Measurements from ENCODE around the gene SLC52A1.
A peak's percentile ranks its signal among the peaks of the same experiment; 100 is the strongest.
"Not testable (repeated sequence)": the region's sequence is repeated elsewhere in the genome, so short reads cannot be mapped to it uniquely, and the experiment has no call there.

SLC52A1 gene

GRCh38 chr17:5030168-5030567 lies 5.1 kb downstream of the SLC52A1 start:
- not testable (repeated sequence) for DNase-seq

GRCh38 chr17:5027916-5028315 lies 7.3 kb downstream of the SLC52A1 start:
- no peak for DNase-seq

DNA sequence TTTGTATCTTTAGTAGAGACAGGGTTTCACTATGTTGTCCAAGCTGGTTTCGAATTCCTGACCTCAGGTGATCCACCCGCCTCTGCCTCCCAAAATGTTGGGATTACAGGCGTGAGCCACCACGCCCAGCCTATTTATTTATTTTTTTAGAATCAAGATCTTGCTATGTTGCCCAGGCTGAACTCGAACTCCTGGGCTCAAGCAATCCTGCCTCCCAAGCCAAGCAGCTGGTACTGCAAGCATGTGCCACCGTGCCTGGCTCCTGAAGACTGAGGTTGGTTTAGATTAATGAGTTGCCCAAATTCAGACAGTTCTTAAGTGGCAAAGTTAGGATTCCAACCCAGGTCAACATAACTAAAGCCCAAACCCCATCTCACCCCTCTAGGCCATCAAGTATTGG lies 7.9 kb downstream of the SLC52A1 start:
- DNase-seq, result no peak

DNA sequence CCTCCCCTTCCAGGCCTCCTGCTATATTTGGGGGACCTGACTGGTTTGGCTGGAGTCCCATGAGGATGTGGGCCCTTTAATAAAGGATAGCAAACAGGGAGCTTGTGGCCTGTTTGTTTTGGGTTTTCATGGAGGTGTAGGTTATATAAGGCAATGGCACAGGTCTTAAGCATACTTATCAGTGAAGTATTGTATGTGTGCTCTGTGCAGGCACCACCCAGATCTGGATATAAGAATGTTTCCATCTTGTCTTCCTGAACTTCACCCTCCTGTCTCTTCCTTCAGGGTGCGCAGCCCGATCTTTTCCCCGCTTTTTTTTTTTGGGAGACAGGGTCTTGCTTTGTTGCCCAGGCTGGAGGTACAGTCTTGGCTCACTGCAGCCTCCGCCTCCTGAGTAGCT lies 10.6 kb downstream of the SLC52A1 start:
- no peak for DNase-seq

DNA sequence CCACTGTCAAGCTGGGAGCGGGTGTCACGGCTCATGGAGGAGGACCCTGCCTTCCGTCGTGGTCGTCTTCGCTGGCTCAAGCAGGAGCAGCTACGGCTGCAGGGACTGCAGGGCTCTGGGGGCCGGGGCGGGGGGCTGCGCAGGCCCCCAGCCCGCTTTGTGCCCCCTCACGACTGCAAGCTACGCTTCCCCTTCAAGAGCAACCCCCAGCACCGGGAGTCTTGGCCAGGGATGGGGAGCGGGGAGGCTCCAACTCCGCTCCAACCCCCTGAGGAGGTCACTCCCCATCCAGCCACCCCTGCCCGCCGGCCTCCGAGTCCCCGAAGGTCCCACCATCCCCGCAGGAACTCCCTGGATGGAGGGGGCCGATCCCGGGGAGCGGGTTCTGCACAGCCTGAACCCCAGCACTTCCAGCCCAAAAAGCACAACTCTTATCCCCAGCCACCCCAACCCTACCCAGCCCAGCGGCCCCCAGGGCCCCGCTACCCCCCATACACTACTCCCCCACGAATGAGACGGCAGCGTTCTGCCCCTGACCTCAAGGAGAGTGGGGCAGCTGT lies 11.6 kb downstream of the SLC52A1 start:
- no peak for DNase-seq

GRCh38 chr17:5022171-5022711 lies 13.0 kb downstream of the SLC52A1 start:
- DNase-seq, result no peak

- no peak for DNase-seq
Observed at GRCh38 chr17:5020502-5021023, 14.7 kb downstream of the SLC52A1 start.

DNA sequence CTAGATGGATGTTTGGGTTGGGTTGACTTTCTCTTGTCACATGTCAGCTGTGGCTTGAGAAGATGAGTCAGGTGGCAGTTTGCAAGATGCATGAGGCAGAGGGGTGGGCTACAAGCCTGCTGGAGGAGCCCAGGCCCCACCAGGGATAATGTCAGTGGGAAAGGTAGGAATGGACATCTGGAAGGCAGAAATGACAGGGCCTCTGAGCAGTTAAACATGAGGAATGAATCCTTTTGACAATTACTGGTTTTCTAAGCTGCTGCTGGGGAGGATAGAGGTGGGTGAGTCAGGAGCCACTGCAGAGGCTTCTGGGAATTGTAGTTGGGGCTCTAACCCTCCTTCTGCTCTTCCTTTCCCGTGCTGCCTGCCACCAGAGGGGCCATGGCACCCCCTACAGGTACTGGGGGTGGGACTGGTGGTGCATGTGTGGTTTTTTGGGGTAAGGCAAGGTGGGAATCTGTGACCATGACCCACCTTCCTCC lies 15.7 kb downstream of the SLC52A1 start:
- no peak for DNase-seq

- DNase-seq, result no peak
Observed at GRCh38 chr17:5014357-5014756, 20.9 kb downstream of the SLC52A1 start.

DNA sequence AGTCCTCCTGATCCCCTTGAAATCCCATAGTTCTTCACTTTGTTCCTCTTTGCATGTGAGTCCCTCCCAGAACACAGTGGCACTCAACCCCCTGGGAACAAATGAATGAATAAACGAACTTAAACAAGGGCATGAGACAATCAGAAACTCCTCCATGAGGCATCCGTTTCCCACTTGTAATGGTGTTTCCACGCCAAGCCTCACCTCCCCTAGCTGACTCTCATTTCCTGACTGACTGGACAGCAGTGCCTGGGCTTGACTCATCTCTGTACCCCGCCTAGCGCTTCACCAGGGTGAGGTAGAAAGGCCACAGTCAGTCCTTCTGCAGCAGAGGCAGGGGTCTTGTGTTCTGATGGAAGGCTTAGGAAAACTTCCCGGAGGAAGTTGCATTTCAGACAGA lies 23.3 kb downstream of the SLC52A1 start:
- DNase-seq, result no peak

DNA sequence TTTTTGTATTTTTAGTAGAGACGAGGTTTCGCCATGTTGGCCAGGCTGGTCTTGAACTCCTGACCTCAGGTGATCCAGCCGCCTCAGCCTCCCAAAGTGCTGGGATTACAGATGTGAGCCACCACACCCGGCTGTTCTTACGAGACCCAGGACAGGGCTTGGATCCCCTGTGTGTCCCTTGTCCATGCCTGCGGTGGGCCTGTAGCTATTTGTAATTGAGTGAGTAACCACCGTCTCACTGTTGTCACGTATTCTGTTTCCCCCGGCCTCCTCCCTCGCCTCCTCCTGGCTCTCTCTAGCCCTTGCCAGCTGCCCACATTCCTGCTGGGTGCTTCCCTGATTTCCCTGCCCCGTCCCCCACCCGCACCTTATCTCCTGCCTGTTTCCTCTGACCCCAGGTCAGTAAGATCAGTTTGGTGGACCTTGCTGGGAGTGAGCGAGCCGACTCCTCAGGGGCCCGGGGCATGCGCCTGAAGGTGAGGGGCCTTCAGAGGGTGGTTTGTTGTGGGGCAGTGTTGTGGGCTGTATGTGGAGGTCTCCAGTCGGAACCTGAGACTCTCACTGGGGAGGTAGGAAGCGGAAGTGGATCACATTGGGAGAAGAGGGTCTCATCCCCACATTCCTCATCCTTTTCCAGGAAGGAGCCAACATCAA lies 31.9 kb downstream of the SLC52A1 start:
- no peak for DNase-seq

DNA sequence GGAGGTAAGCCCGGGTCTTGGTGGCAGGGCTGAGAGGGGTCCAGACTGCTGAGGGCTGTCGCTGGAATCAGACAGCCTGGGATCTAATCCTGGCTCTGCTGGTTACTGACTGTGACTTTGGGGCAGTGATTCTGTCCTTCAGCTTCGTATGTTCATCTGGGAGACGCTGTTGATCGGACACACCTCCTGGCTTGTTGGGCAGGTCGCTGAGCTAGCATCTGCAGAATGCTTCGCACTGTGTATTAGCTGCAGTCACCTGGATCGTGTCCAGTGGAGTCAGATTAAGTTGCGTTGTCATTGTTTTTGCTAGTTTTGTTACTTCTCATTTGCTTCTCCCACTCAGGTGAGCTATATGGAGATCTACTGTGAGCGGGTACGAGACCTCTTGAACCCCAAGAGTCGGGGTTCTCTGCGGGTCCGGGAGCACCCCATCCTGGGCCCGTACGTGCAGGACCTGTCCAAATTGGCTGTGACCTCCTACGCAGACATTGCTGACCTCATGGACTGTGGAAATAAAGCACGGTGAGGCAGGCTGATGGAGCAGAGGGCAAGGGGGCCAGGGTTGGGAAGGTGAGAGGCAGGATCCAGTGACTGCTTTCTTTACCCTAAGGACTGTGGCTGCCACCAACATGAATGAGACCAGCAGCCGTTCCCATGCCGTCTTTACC lies 33.0 kb downstream of the SLC52A1 start:
- no peak for DNase-seq

DNA sequence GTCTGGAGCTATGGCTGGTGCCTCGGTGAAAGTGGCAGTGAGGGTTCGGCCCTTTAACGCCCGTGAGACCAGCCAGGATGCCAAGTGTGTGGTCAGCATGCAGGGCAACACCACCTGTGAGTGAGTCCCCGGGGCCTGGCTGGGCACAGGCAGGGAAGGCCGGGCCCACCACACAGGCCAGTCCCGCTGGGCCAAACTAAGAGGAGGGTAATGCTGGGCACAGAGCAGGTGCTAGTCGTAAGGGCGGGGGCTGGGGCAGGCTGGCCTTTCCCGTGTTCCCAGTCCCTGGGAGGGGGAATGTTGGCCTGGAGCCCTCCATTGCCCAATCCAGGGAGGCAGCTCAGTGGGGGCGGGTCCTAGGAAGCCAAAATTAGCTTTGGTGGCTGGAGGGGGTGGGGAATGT lies 35.0 kb downstream of the SLC52A1 start:
- DNase-seq, result no peak

DNA sequence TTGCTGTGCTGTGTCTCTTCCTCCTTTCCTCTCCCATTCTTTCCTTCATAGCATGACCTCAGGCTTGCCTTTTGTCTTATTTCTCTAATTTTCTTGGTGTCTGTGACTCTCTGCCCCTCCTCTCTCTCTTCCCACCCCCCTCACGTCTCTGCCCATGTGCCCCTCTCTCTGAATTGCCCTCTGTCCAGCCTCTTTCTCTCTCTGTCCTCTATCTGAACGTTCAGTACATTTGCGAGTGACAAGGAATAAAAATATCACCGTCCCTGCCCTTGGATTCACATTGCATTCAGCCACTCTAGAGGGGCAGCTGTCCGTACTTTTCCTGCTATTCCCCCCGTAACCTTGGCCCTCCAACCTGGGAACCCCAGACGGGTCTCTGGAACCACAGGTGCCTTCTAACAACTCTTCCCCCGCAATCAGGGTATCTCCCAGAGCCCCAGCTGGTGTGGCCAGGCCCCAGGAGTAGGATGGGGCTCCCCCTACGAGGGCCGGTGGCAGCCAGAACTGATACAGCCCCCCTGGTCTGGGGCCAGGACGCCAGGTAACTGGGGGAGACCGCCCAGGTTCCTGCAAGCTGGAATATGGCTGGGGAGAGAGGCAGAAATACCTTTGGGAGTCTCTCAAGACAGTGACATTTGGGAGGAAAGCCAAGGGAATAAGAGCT lies 35.7 kb downstream of the SLC52A1 start:
- DNase-seq, result no peak

- no peak for DNase-seq
Observed at GRCh38 chr17:4998732-4999429, 36.3 kb downstream of the SLC52A1 start.

DNA sequence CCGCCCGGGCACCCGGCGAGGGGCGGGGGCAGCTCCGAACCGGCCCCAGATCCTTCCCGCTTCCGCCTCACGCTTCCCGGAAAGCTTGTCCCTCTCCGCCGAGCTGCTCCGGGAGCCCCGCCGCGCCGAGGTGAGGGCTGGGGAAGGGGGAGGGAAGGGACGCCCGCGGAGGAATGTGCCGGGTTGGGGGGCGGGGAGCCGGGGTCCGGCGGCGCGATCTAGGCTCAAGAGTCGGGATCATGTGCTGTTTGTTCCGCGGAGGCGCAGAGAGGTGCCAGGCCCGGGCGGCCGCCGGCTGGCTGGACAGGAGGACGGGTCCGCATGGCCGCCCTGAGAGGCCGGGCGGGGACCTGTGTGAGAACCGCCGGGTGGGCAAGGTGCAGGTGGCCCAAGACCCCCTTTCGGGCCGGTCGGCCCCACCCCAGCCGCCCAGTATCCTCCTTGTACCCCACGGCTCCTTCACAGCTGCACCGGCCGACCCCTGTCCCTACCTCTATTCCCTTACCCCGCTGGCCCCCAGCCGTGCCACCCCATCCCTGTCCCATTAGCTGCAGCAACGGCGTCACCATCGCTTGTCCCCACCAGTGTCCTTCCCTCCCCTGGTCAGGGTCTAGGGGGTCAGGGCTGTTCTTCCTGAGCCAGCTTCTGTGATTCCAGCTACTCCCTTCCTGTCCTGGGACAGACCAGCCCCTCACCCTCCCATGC lies 37.0 kb downstream of the SLC52A1 start:
- DNase-seq, result no peak

- DNase-seq, result peak; percentile 80
Observed at GRCh38 chr17:4997302-4998026, 37.8 kb downstream of the SLC52A1 start, which contains the start of the genes INCA1 and KIF1C. Gene INCA1, minus strand, starts transcription at chr17:4997522. Its CDS starts 3,085 bp downstream, at chr17:4994437. Gene KIF1C, plus strand, starts transcription at chr17:4997950. Its CDS starts 2,297 bp downstream, at chr17:5000247.

- DNase-seq, result no peak
Observed at GRCh38 chr17:4994081-4994595, 41.1 kb downstream of the SLC52A1 start.

- no peak for DNase-seq
Observed at GRCh38 chr17:4987767-4988567, 47.3 kb downstream of the SLC52A1 start.

Data from effector CD8-positive, alpha-beta T cell (primary cell).